Tibial nerve (tissue), 3 donors: ENCODE measurements around the gene KLRG1.

Experiments
- POLR2A ChIP-seq, 2 donors: fragments of 450-650 bp; IDR thresholded peaks; one replicate each; pipeline ENCODE4 v1.6.1; 2017; ENCODE audit warnings: antibody characterized with exemption in 2 of 2, mild to moderate bottlenecking in 2 of 2, moderate library complexity in 2 of 2
- TF ChIP-seq, protein P1 (sequence below), 5 experiments: fragments of 200-600 bp in 3 of 5; fragments of 450-650 bp in 2 of 5; sonication (generic) in 3 of 5; IDR thresholded peaks; one replicate each; pipeline ENCODE4 v1.5.1; 2016 to 2019; ENCODE audit warnings: antibody characterized with exemption in 5 of 5, mild to moderate bottlenecking in 3 of 5, moderate library complexity in 2 of 5

DNA sequence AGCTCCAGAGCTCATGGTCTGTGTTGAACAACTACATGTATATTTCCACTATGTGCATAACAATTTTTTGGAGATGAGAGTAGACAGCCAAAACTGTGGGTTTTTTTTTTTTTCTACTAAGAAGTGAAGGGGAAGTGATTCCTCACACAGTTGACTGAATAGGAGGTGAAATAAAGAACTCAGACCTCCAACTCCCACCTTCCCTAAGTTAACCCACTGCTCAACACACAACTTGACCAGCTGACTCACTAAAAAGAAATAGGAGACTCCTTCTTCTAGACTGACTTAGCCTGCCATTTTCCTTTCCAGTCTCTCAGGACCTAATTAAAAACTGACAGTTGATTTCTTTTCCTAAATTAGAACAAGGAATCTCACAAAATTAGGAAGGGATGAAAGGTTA lies 41.6 kb upstream of the KLRG1 start:
- TF ChIP-seq, protein P1, sequence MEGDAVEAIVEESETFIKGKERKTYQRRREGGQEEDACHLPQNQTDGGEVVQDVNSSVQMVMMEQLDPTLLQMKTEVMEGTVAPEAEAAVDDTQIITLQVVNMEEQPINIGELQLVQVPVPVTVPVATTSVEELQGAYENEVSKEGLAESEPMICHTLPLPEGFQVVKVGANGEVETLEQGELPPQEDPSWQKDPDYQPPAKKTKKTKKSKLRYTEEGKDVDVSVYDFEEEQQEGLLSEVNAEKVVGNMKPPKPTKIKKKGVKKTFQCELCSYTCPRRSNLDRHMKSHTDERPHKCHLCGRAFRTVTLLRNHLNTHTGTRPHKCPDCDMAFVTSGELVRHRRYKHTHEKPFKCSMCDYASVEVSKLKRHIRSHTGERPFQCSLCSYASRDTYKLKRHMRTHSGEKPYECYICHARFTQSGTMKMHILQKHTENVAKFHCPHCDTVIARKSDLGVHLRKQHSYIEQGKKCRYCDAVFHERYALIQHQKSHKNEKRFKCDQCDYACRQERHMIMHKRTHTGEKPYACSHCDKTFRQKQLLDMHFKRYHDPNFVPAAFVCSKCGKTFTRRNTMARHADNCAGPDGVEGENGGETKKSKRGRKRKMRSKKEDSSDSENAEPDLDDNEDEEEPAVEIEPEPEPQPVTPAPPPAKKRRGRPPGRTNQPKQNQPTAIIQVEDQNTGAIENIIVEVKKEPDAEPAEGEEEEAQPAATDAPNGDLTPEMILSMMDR (IDR thresholded peaks at IDR 0.05) = no peak
- no peak for TF ChIP-seq POLR2A (IDR thresholded peaks at IDR 0.05)
